SK-N-MC (cell line): ENCODE measurements around the gene ZNF775.

Experiments used
- EZH2 ChIP-seq: fragments of 200-600 bp; sonication (generic); IDR thresholded peaks from one replicate; pipeline ENCODE4 v1.6.1; 2017; ENCODE audit warnings: antibody characterized with exemption
- FOXP2 ChIP-seq: optimal IDR thresholded peaks from 2 replicates; pipeline ENCODE3; 2011; ENCODE audit warnings: mild to moderate bottlenecking, moderate library complexity; ENCODE audit not compliant: insufficient read depth; ENCODE audit errors: extremely low read length, control extremely low read depth
- POLR2AphosphoS5 ChIP-seq: IDR thresholded peaks from 2 replicates; pipeline ENCODE4 v1.6.1; 2012; ENCODE audit warnings: mild to moderate bottlenecking, low read depth, low read length, borderline replicate concordance

- TF ChIP-seq EZH2 = no peak
- no peak for TF ChIP-seq POLR2AphosphoS5
- TF ChIP-seq FOXP2 = no peak
These were observed 1.5 kb upstream of the ZNF775 start for GRCh38 chr7:150377635-150378034.
